CD4-positive, alpha-beta T cell treated with Interleukin-6 for 4 hours (primary cell): ENCODE results near the gene DPYSL4.

ENCODE experiments used
- DNase-seq: peaks from one replicate; pipeline ENCODE4 v3.0.0-alpha.2; 2020; ENCODE audit warnings: mixed read lengths

The DPYSL4 gene

DNA sequence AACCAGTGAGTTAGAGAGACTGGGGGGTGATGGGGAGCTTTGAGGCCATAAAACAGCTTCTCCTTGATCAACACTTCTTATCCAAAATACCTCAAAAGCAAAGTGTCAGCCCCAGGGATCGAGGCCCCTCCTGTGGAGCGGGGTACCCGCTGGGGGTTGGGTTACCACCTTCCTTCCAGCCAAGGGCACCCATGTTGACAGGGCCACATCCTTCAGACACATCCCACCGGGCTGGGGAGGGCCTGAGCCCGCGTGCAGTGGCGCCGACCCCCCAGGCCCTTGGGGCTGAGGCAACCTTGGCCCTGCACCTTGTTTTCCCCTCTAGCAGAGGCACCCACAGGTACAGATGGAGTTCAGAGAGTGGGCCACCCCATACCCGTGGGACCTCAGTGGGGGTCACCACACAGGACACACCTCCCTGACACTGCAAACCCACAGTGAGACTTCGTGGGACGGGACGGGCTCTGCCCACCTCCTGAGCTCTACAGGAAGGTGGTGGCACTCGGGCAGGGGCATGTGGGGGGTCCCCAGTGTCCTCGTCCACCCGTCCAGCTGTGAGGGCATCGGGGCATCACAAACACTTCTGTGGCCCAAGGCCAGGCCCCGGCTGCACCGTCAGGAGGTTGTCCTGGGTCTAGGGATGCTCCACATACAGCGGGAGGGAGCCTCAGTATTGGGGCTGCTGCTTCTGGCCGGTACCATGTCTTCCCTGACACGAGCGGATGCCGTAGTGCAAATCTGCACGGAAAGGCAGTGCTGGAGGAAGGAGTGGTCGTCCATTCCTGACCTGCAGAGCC, 10.7 kb downstream of the DPYSL4 start:
- no peak for DNase-seq

- no peak for DNase-seq
Observed at GRCh38 chr10:132198068-132198370, 11.3 kb downstream of the DPYSL4 start.

DNA sequence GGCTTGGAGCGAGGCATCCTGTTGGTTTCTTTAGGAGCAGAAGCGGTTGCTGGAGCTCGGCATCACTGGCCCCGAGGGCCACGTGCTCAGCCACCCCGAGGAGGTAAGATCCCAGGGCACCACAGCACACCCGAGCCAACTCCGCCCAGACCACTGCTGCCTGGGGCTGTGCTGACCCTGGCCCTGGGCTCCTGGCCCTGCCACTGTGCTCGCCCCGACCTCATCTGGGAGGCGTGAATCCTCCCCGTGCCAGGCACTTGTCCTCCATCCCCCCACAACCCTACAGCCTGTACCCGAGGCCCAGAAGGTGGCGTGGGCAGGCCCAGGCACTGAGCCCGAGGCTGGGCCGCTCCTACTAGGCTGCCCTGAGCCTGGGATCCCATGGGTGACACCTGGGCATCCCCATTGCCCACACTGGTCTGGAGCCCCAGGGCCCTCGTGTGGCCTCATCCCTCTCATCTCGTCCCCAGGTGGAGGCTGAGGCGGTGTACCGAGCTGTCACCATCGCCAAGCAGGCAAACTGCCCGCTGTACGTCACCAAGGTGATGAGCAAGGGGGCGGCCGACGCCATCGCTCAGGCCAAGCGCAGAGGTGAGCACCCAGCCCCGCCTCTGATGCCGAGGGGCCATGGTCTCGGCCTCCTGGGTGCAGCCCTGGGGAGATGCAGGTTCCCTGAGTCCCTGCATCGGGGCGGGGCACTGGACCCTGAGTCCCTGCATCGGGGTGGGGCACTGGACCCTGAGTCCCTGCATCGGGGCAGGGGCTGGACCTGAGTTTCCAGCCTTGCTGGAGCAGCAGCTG, 11.8 kb downstream of the DPYSL4 start:
- no peak for DNase-seq

- DNase-seq, result no peak
Observed at GRCh38 chr10:132199268-132199853, 12.6 kb downstream of the DPYSL4 start.

DNA sequence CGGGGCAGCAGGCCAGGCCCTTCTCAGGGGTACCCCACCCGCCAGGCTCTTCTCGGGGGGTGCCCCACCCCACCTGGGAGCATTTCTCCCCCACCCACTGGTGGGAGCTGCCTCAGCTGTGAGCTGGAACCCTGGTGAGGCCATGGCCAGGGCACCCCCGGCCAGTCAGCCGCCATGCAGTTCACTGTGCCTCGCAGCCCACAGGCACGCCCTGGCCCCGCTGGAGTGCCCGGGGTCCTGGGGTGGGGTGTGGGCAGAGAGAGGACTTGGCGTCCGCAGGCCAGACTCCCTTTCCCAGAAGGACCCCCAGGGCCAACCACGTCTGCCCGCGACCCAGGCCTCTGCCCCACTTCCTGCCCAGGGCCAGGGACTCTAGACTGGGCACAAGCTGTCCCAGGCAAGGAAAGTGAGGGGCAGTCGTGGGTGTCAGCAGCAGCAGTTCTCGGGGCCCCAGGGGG, 13.1 kb downstream of the DPYSL4 start:
- no peak for DNase-seq

DNA sequence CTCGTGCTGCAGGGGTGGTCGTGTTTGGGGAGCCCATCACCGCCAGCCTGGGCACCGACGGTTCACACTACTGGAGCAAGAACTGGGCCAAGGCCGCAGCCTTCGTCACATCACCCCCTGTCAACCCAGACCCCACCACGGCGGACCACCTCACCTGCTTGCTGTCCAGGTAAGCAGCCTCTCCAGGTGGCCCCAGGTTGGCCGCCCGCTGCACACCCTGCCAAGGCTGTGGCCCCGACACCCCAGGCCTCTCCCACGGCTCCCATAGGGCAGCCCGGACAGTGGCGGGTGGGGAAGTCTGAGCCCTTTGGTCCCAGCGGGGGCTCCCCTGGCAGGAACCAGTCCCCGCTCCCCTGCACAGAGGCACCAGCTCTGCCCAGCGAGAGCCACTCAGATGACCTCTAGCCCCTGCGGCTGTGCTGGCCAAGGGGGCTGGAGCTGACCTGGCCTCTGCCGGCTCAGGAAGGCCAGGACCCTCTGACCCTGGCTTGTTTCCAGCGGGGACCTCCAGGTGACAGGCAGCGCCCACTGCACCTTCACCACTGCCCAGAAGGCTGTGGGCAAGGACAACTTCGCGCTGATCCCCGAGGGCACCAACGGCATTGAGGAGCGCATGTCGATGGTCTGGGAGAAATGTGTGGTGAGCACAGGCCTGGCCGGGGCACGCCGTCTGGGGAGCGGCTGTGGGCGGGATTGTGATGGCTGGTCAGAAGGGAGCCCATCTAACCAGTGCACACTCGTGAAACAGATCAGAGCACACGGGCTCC, 13.8 kb downstream of the DPYSL4 start:
- no peak for DNase-seq

- no peak for DNase-seq
Observed at GRCh38 chr10:132201111-132201969, 14.6 kb downstream of the DPYSL4 start.

DNA sequence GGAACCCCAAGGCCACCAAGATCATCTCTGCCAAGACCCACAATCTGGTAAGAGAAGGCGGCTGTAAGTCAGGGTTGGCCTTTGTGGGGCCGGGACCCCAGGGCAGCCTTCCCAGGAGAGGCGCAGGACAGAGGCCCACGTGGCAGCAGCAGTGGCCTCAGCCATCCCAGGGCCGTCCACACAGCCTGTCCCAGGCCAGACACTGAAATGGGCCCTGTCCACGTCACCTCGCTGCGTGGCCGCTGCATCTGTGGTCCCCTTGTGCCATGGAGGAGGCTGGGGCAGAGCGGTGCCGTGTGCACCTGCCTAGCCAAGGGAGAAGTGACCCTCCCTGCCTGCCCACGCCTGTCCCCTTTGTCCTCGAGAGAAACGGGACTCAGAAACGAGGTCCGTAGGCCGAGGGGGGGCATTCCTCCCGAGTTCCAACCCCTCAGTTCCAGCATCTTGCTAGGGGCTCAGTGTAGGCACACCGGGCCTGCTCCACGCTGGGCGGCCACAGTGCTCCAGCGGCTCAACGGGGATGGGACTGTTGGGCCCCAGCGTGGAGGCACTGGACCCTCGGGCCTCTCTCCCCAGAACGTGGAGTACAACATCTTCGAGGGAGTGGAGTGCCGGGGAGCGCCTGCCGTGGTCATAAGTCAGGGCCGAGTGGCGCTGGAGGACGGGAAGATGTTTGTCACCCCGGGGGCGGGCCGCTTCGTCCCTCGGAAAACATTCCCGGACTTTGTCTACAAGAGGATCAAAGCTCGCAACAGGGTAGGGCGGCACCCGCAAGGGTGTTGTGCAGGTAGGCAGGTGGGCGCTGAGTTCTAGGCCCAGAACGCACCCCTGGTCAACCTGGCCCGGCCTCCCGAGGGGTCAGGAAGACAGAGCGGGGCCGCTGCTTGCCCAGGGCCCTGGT, 15.6 kb downstream of the DPYSL4 start:
- DNase-seq, result no peak

GRCh38 chr10:132203256-132204077, 16.7 kb downstream of the DPYSL4 start:
- DNase-seq, result no peak

- DNase-seq, result no peak
Observed at GRCh38 chr10:132204078-132204780, 17.5 kb downstream of the DPYSL4 start.

DNA sequence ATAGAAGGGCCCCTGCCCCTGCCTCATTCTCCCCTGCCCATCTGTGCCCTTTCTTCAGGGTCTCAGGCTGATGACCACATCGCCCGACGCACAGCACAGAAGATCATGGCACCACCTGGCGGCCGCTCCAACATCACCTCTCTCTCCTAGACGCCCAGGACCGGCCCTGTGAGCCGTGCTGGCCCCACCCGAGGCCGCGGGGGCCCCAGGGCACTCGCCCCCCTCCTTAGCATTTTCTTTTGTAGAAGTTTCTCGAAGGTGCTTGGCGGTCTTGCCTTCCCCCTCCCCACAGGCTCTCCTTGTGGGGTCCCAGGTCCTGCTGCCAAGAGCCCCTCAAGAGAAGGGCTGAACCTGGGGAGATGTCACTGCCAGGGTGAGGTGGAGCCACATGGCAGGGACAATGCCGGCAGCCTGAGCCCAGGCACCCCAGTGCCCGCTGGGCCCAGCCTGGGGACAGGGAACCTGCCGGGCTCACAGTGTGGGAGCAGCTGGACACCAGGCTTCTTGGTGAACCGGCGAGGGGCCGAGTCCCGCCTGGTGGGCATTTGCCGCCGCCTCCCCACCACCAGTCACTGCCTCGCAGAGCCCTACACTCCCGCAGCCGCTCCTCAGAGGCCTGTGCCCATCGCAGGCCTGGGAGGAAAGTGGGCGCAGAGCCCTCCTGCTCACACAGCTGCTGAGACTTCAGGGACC, 18.2 kb downstream of the DPYSL4 start:
- DNase-seq, result no peak

GRCh38 chr10:132205650-132206376, 19.1 kb downstream of the DPYSL4 start:
- no peak for DNase-seq

DNA sequence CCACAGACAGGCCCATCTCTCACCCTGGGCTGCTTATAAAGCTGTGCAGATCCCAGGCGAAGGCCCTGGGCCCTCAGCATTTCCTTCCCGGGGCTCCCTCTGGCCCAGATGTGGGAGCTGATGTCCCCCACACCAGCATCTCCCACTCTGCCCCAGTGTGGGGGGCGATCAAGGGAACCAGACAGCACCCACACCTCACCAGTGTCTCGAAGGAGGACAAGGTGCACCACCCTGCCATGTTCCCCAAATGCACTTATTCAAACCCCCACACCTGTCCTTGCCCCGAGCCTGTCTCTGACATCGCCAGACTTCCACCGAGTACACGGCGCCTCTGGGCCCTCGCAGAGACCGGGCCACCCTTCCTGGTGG, 19.6 kb downstream of the DPYSL4 start:
- DNase-seq, result no peak

DNA sequence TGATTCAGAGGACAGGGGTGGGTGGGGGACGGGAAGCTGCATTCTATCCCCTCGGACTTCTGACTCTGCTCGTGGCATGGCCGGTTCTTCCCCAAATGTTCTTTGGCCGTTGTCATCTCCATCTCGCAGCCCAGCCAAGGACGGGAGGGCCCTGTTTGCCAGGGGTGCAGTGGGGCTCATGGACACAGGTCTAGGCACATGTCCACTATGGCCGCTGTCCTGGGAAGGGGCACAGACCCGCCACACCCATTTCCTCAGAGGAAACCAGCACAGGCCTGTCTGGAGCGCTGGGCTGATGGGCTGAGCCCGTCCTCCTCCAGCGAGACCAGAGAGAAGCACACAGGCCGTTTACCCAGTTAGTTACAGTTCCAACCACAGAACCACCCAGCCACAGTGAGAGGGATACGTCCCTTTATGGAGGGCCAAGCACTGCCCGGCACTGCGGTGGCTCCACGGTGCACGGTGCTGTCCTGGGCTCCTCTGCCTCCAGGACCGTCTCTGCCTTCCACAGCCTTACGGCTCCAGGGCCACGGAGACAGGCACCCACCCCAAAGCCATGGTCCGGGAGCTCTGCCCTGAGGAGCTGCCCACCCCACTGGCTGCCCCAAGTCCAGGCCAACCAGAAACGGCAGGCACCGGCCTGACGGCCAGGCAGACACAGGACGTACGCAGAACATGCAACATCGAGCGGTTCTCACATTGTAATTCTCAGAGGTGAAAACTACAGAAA, 20.2 kb downstream of the DPYSL4 start:
- DNase-seq, result no peak

GRCh38 chr10:132207536-132208461, 21.1 kb downstream of the DPYSL4 start:
- DNase-seq, result no peak

GRCh38 chr10:132208462-132209050, 21.8 kb downstream of the DPYSL4 start:
- no peak for DNase-seq
